Rectal smooth muscle tissue (tissue), 1 donor: ENCODE data around the gene CCL21.

Experiments
- H3K27ac ChIP-seq: one replicate; pipeline ENCODE4 v1.7.0; 2013; ENCODE audit warnings: low read depth, low read length, inconsistent platforms
- H3K27me3 ChIP-seq: one replicate; pipeline ENCODE4 v1.7.0; 2013; ENCODE audit warnings: low read length; ENCODE audit not compliant: control insufficient read depth, insufficient read depth
- H3K36me3 ChIP-seq: one replicate; pipeline ENCODE4 v1.7.0; 2013; ENCODE audit warnings: low read length; ENCODE audit not compliant: control insufficient read depth, insufficient read depth
- H3K4me1 ChIP-seq: one replicate; pipeline ENCODE4 v1.7.0; 2013; ENCODE audit warnings: low read length; ENCODE audit not compliant: control insufficient read depth, insufficient read depth
- H3K4me3 ChIP-seq: one replicate; pipeline ENCODE4 v1.7.0; 2013; ENCODE audit warnings: low read length
- H3K9ac ChIP-seq: one replicate; pipeline ENCODE4 v1.7.0; 2013; ENCODE audit warnings: low read length

The CCL21 gene

GRCh38 chr9:34685591-34685990, 24.3 kb downstream of the CCL21 start:
- H3K27me3 ChIP-seq, result no peaks in the 10 kb centered on the region
- H3K9ac ChIP-seq, result no peak overlapping the region
- no peaks in the 10 kb centered on the region for H3K36me3 ChIP-seq
- no peaks in the 10 kb centered on the region for H3K4me1 ChIP-seq
- H3K27ac ChIP-seq, result no peak overlapping the region
- no peak overlapping the region for H3K4me3 ChIP-seq

- H3K9ac ChIP-seq, result no peak overlapping the region
- H3K4me1 ChIP-seq, result no peaks in the 10 kb centered on the region
- H3K36me3 ChIP-seq, result no peaks in the 10 kb centered on the region
- H3K4me3 ChIP-seq, result no peak overlapping the region
- H3K27ac ChIP-seq, result no peak overlapping the region
- H3K27me3 ChIP-seq, result no peaks in the 10 kb centered on the region
These were observed 25.1 kb downstream of the CCL21 start for GRCh38 chr9:34684816-34685215.

- Histone ChIP-seq H3K4me3 (no peak overlapping the region), H3K9ac (no peak overlapping the region), H3K27ac (no peak overlapping the region), H3K36me3 (no peaks in the 10 kb centered on the region), H3K4me1 (no peaks in the 10 kb centered on the region), H3K27me3 (no peaks in the 10 kb centered on the region)
These were observed 25.8 kb downstream of the CCL21 start for GRCh38 chr9:34684145-34684544.

- Histone ChIP-seq H3K4me1 (no peaks in the 10 kb centered on the region), H3K27me3 (no peaks in the 10 kb centered on the region), H3K27ac (no peak overlapping the region), H3K4me3 (no peak overlapping the region), H3K36me3 (no peaks in the 10 kb centered on the region), H3K9ac (no peak overlapping the region)
These were observed 34.1 kb downstream of the CCL21 start for GRCh38 chr9:34675869-34676268.

GRCh38 chr9:34675048-34675714, 34.8 kb downstream of the CCL21 start:
- Histone ChIP-seq H3K4me1 (no peaks in the 10 kb centered on the region), H3K27me3 (no peaks in the 10 kb centered on the region), H3K36me3 (no peaks in the 10 kb centered on the region), H3K4me3 (no peak overlapping the region), H3K9ac (no peak overlapping the region), H3K27ac (no peak overlapping the region)

GRCh38 chr9:34674440-34674839, 35.5 kb downstream of the CCL21 start:
- H3K36me3 ChIP-seq, result no peaks in the 10 kb centered on the region
- H3K4me1 ChIP-seq, result no peaks in the 10 kb centered on the region
- no peaks in the 10 kb centered on the region for H3K27me3 ChIP-seq
- H3K27ac ChIP-seq, result no peak overlapping the region
- H3K9ac ChIP-seq, result no peak overlapping the region
- no peak overlapping the region for H3K4me3 ChIP-seq

- H3K9ac ChIP-seq, result no peak overlapping the region
- no peaks in the 10 kb centered on the region for H3K27me3 ChIP-seq
- H3K4me1 ChIP-seq, result peaks cover under 1% of the 10 kb centered on the region
- no peak overlapping the region for H3K4me3 ChIP-seq
- no peak overlapping the region for H3K27ac ChIP-seq
- peaks cover 4% of the 10 kb centered on the region for H3K36me3 ChIP-seq
These were observed 38.6 kb downstream of the CCL21 start for GRCh38 chr9:34671307-34671706.

GRCh38 chr9:34669809-34670562, 40.0 kb downstream of the CCL21 start:
- Histone ChIP-seq H3K9ac (no peak overlapping the region), H3K27me3 (no peaks in the 10 kb centered on the region), H3K4me1 (peaks cover 3% of the 10 kb centered on the region), H3K4me3 (no peak overlapping the region), H3K27ac (no peak overlapping the region), H3K36me3 (peaks cover 4% of the 10 kb centered on the region)

GRCh38 chr9:34665381-34666250, 44.3 kb downstream of the CCL21 start:
- H3K27me3 ChIP-seq, result no peaks in the 10 kb centered on the region
- H3K9ac ChIP-seq, result peak overlapping the region; percentile 97
- peaks cover 3% of the 10 kb centered on the region for H3K4me1 ChIP-seq
- H3K27ac ChIP-seq, result peak overlapping the region; percentile 99
- H3K4me3 ChIP-seq, result peak overlapping the region; percentile 92
- H3K36me3 ChIP-seq, result peaks cover 4% of the 10 kb centered on the region

- H3K4me3 ChIP-seq, result peak overlapping the region; percentile 72
- H3K36me3 ChIP-seq, result peaks cover 4% of the 10 kb centered on the region
- peak overlapping the region; percentile 21 for H3K9ac ChIP-seq
- peak overlapping the region; percentile 99 for H3K27ac ChIP-seq
- H3K4me1 ChIP-seq, result peaks cover 3% of the 10 kb centered on the region
- H3K27me3 ChIP-seq, result no peaks in the 10 kb centered on the region
These were observed 44.9 kb downstream of the CCL21 start for GRCh38 chr9:34665067-34665380.

GRCh38 chr9:34664281-34665066, 45.5 kb downstream of the CCL21 start:
- Histone ChIP-seq H3K4me1 (peaks cover 3% of the 10 kb centered on the region), H3K27me3 (no peaks in the 10 kb centered on the region), H3K9ac (peak overlapping the region; percentile 12), H3K36me3 (peaks cover 4% of the 10 kb centered on the region), H3K27ac (peak overlapping the region; percentile 99), H3K4me3 (peak overlapping the region; percentile 72)

- no peak overlapping the region for H3K4me3 ChIP-seq
- no peak overlapping the region for H3K27ac ChIP-seq
- H3K27me3 ChIP-seq, result no peaks in the 10 kb centered on the region
These were observed 46.7 kb downstream of the CCL21 start for GRCh38 chr9:34663303-34663605.

More at GRCh38 chr9:34663303-34663605, 46.7 kb downstream of the CCL21 start:
- Histone ChIP-seq H3K9ac (no peak overlapping the region), H3K4me1 (peaks cover 3% of the 10 kb centered on the region), H3K36me3 (peaks cover 2% of the 10 kb centered on the region)
